Prostate gland (tissue), 2 donors: ENCODE results near the gene COMMD7.

Experiments
- CTCF ChIP-seq, 4 experiments: fragments of 200-600 bp in 2 of 4; fragments of 450-650 bp in 2 of 4; sonication (generic) in 2 of 4; IDR thresholded peaks; 1 replicate in 3 of 4; 2 replicates in 1 of 4; pipeline ENCODE4 v1.5.1; 2016 to 2019; ENCODE audit warnings: antibody characterized with exemption in 4 of 4, mild to moderate bottlenecking in 2 of 4, moderate library complexity in 2 of 4
- POLR2A ChIP-seq: fragments of 450-650 bp; IDR thresholded peaks from one replicate; pipeline ENCODE4 v1.6.1; 2016; ENCODE audit warnings: antibody characterized with exemption, mild to moderate bottlenecking

GRCh38 chr20:32670773-32671455 is 72.4 kb downstream of the COMMD7 start:
- no peak for TF ChIP-seq POLR2A
- no peak for TF ChIP-seq CTCF (IDR thresholded peaks at IDR 0.05)
